K562 (cell line): ENCODE results near the gene XPOT. TPM values are rescaled to one million over a fixed set of nuclear protein-coding genes. Genes with fewer than 3 reads are reported as not detected.

Experiments
- ATF4 ChIP-seq: fragments of 450-650 bp; formaldehyde crosslinking; IDR thresholded peaks from 2 replicates; pipeline ENCODE4 v1.4.0; 2022; ENCODE audit warnings: mild to moderate bottlenecking, moderate library complexity
- ELF1 ChIP-seq: fragments of 200-800 bp; sonication (Bioruptor generic); IDR thresholded peaks from 2 replicates; pipeline ENCODE4 v1.6.1; 2016; ENCODE audit warnings: missing genetic modification characterization, missing compliant biosample characterization
- GABPB1 ChIP-seq: sonication (generic); formaldehyde crosslinking; IDR thresholded peaks from 2 replicates; pipeline ENCODE4 v1.8.0; 2022; ENCODE audit warnings: mild to moderate bottlenecking, missing genetic modification reagents
- HDAC8 ChIP-seq: fragments of 450-650 bp; IDR thresholded peaks from 2 replicates; pipeline ENCODE4 v1.6.1; 2016; ENCODE audit warnings: mild to moderate bottlenecking, missing genetic modification characterization, moderate library complexity, missing compliant biosample characterization
- HLTF ChIP-seq: fragments of 450-650 bp; IDR thresholded peaks from 2 replicates; pipeline ENCODE4 v1.6.1; 2016
- JUN ChIP-seq, 2 experiments: sonication (generic) in 1 of 2; formaldehyde crosslinking in 1 of 2; IDR thresholded peaks; 2 replicates each; pipeline versions ENCODE4 v1.6.1 to v1.8.0; 2012 to 2022; ENCODE audit warnings: borderline replicate concordance in 2 of 2, mild to moderate bottlenecking in 2 of 2, improper control_type of control experiment in 1 of 2, low read depth in 1 of 2, low read length in 1 of 2, missing genetic modification reagents in 1 of 2
- MTA3 ChIP-seq: fragments of 450-650 bp; formaldehyde crosslinking; IDR thresholded peaks from 2 replicates; pipeline ENCODE4 v1.6.1; 2017; ENCODE audit warnings: mild to moderate bottlenecking, borderline replicate concordance
- POLR2AphosphoS5 ChIP-seq: IDR thresholded peaks from 2 replicates; pipeline ENCODE4 v1.6.1; 2011; ENCODE audit warnings: mild to moderate bottlenecking, low read depth, low read length, moderate library complexity; ENCODE audit not compliant: control insufficient read depth, insufficient read depth
- PPARD ChIP-seq: fragments of 250-450 bp; sonication (Bioruptor Pico); IDR thresholded peaks from 2 replicates; pipeline ENCODE4 v1.8.0; 2022; ENCODE audit warnings: inconsistent platforms, mild to moderate bottlenecking, moderate library complexity
- PRMT5 ChIP-seq: sonication (generic); formaldehyde crosslinking; IDR thresholded peaks from 2 replicates; pipeline ENCODE4 v1.5.0; 2020; ENCODE audit warnings: missing genetic modification reagents
- RBFOX2 ChIP-seq: fragments of 200-400 bp; formaldehyde crosslinking; IDR thresholded peaks from 2 replicates; pipeline ENCODE4 v1.6.1; 2017; ENCODE audit warnings: low read depth, mild to moderate bottlenecking, low read length, moderate library complexity
- ZBTB49 ChIP-seq: sonication (generic); formaldehyde crosslinking; IDR thresholded peaks from 2 replicates; pipeline ENCODE4 v1.8.0; 2022; ENCODE audit warnings: missing genetic modification reagents, mild to moderate bottlenecking, borderline replicate concordance
- ZNF175 ChIP-seq: fragments of 200-800 bp; sonication (Bioruptor generic); IDR thresholded peaks from 2 replicates; pipeline ENCODE4 v1.6.1; 2016; ENCODE audit warnings: low read depth, mild to moderate bottlenecking, missing genetic modification characterization, missing compliant biosample characterization
- ZNF589 ChIP-seq: fragments of 200-800 bp; sonication (Bioruptor generic); IDR thresholded peaks from 2 replicates; pipeline ENCODE4 v1.6.1; 2016; ENCODE audit warnings: low read depth, missing genetic modification characterization, missing compliant biosample characterization
- polyA plus RNA-seq, 8 experiments: library from polyadenylated mRNA; depleted of rRNA in 4 of 8; stranded (reverse) in 5 of 8; unstranded in 3 of 8; fragments of >200 nt; fragmentation: Nextera tagmentation in 2 of 8; fragmentation: Illumina TruSeq in 1 of 8; extraction: Ambion mirVana in 2 of 8; extraction: Trizol in 1 of 8; gene quantifications; 2 replicates each; pipeline versions ENCODE4 v1.2.1 to v1.2.3, GENCODE V29; 2011 to 2014; ENCODE audit warnings: inconsistent platforms in 1 of 8, missing spikeins in 1 of 8
- total RNA-seq, 7 experiments: library from RNA; depleted of rRNA in 6 of 7; stranded (reverse); fragments of >200 nt in 6 of 7; fragmentation: Illumina TruSeq in 2 of 7; extraction: Trizol in 2 of 7; gene quantifications; 2 replicates each; pipeline versions ENCODE4 v1.2.1 to v1.2.3, GENCODE V29; 2011 to 2021; ENCODE audit warnings: low replicate concordance in 1 of 7
- TF ChIP-seq, protein P1 (sequence below): fragments of 250-450 bp; sonication (Bioruptor Pico); IDR thresholded peaks from 2 replicates; pipeline ENCODE4 v1.4.0; 2020; ENCODE audit warnings: borderline replicate concordance
- TF ChIP-seq, protein P2 (sequence below): fragments of 150-350 bp; IDR thresholded peaks from 2 replicates; pipeline ENCODE4 v1.6.1; 2014; ENCODE audit warnings: low read depth, mild to moderate bottlenecking, low read length, borderline replicate concordance

The XPOT gene
- total and polyA plus RNA-seq, 9 of the 15 experiments (the other 6 are each of a cell fraction or from before 2014, with no cell fraction given) = 26.2 to 192 (median 102) TPM

DNA sequence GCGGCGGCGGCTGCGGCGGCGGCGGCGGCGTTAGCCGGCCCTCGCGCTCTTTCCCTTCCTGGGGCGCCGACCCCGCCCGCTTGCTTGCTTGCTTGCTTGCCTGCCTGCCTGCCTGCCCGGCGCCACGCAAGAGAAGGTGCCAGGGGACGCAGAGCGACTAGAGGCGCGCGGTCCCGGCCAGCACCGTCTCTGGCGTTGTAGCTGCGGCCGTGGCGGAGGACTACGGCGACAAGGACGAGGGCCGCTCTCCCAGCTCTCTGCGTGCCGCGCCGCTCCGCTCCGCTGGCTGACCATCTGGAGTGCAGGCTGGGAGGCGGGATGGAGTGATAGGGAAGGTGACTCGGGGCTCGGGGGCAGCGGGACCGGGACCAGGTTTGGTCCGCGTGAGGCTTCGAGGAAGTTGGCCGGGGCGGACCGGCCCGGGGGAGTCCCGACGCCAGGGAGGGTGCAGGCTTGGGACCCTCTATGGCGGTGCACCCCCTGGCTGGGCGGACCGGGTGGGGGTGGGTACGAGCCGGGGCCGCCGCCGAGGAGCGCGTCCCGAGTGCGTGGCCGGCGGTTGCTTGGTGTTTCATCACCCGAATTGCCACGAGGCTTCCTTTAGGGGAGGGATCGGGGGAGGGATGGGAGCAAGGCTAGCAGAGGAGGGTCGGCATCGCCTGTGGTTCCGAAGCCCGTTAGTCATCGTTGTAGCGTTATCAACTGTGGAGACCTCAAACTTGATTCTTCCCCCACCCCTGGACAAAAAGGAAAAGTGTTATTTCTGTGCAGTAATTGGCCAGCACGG, 471 bp downstream of the XPOT start (continued):
- TF ChIP-seq, protein P1, sequence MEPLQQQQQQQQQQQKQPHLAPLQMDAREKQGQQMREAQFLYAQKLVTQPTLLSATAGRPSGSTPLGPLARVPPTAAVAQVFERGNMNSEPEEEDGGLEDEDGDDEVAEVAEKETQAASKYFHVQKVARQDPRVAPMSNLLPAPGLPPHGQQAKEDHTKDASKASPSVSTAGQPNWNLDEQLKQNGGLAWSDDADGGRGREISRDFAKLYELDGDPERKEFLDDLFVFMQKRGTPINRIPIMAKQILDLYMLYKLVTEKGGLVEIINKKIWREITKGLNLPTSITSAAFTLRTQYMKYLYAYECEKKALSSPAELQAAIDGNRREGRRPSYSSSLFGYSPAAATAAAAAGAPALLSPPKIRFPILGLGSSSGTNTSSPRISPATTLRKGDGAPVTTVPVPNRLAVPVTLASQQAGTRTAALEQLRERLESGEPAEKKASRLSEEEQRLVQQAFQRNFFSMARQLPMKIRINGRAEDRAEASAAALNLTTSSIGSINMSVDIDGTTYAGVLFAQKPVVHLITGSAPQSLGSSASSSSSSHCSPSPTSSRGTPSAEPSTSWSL = 0 out of 2 replicates have a peak, but pooled peaks have one; percentile 50
- TF ChIP-seq ZNF175 (CRISPR knock-in tag) = 0 out of 2 replicates have a peak, but pooled peaks have one; percentile 19
- no peak for TF ChIP-seq PRMT5 (CRISPR knock-in tag)
- peak; percentile 77 for TF ChIP-seq POLR2AphosphoS5
- TF ChIP-seq HDAC8 (tag) = peak; percentile 74; the same call in 1 of the 2 replicates
- TF ChIP-seq GABPB1 (CRISPR knock-in tag) = peak; percentile 67
- peak; percentile 100 for TF ChIP-seq ATF4 (CRISPR knock-in tag)
- peak; percentile 60 for TF ChIP-seq HLTF
- no peak for TF ChIP-seq ZBTB49 (CRISPR knock-in tag)
- TF ChIP-seq JUN (IDR thresholded peaks at IDR 0.05; ENCODE audit: borderline replicate concordance, low read depth, low read length) = peak; percentile 79; the same call in 1 of the 2 replicates
- no peak for TF ChIP-seq JUN (CRISPR knock-in tag; IDR thresholded peaks at IDR 0.05; ENCODE audit: borderline replicate concordance)
- TF ChIP-seq, protein P2, sequence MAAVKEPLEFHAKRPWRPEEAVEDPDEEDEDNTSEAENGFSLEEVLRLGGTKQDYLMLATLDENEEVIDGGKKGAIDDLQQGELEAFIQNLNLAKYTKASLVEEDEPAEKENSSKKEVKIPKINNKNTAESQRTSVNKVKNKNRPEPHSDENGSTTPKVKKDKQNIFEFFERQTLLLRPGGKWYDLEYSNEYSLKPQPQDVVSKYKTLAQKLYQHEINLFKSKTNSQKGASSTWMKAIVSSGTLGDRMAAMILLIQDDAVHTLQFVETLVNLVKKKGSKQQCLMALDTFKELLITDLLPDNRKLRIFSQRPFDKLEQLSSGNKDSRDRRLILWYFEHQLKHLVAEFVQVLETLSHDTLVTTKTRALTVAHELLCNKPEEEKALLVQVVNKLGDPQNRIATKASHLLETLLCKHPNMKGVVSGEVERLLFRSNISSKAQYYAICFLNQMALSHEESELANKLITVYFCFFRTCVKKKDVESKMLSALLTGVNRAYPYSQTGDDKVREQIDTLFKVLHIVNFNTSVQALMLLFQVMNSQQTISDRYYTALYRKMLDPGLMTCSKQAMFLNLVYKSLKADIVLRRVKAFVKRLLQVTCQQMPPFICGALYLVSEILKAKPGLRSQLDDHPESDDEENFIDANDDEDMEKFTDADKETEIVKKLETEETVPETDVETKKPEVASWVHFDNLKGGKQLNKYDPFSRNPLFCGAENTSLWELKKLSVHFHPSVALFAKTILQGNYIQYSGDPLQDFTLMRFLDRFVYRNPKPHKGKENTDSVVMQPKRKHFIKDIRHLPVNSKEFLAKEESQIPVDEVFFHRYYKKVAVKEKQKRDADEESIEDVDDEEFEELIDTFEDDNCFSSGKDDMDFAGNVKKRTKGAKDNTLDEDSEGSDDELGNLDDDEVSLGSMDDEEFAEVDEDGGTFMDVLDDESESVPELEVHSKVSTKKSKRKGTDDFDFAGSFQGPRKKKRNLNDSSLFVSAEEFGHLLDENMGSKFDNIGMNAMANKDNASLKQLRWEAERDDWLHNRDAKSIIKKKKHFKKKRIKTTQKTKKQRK = no peak
- TF ChIP-seq ELF1 (tag) = peak; percentile 79; the same call in 1 of the 2 replicates
- no peak for TF ChIP-seq PPARD
- TF ChIP-seq RBFOX2 = peak; percentile 98
- peak; percentile 84; the same call in 1 of the 2 replicates for TF ChIP-seq MTA3
- peak; percentile 51; the same call in 1 of the 2 replicates for TF ChIP-seq ZNF589 (CRISPR knock-in tag)
